OCI-LY3 (cell line): ENCODE data around the gene PEMT.

Experiments used
- H2AFZ ChIP-seq: fragments of 200-600, 300-600 bp; shearing (Covaris generic); 2 replicates; pipeline ENCODE4 v1.6.0; 2014; ENCODE audit warnings: antibody characterized with exemption, low read depth, low read length
- H3K27ac ChIP-seq: fragments of 200-600, 300-600 bp; sonication (generic); 2 replicates; pipeline ENCODE4 v1.5.1; 2014; ENCODE audit warnings: mild to moderate bottlenecking, low read length, moderate library complexity, mixed read lengths
- H3K27me3 ChIP-seq: fragments of 200-600, 300-600 bp; sonication (generic); 2 replicates; pipeline ENCODE4 v1.6.1; 2014; ENCODE audit warnings: low read depth, low read length, mixed read lengths
- H3K36me3 ChIP-seq: fragments of 200-600, 300-600 bp; sonication (generic); replicated peaks from 2 replicates; pipeline ENCODE3; 2014; ENCODE audit warnings: low read depth, low read length, mixed read lengths
- H3K4me1 ChIP-seq: fragments of 300-600, 200-600 bp; sonication (generic); 2 replicates; pipeline ENCODE4 v1.6.1; 2014; ENCODE audit warnings: low read length, mixed read lengths
- H3K4me2 ChIP-seq: fragments of 200-600, 300-600 bp; sonication (generic); 2 replicates; pipeline ENCODE4 v1.6.1; 2014; ENCODE audit warnings: low read length, mixed read lengths
- H3K4me3 ChIP-seq: fragments of 300-600, 200-600 bp; sonication (generic); 2 replicates; pipeline ENCODE4 v1.5.1; 2014; ENCODE audit warnings: antibody characterized with exemption, mild to moderate bottlenecking, low read length, moderate library complexity
- H3K79me2 ChIP-seq: fragments of 300-600, 200-600 bp; shearing (Covaris generic); 2 replicates; pipeline ENCODE4 v1.6.1; 2014; ENCODE audit warnings: mild to moderate bottlenecking, low read length, mixed read lengths
- H3K9ac ChIP-seq: fragments of 300-600, 200-600 bp; shearing (Covaris generic); 2 replicates; pipeline ENCODE4 v1.6.0; 2014; ENCODE audit warnings: mild to moderate bottlenecking, low read length, moderate library complexity
- H3K9me3 ChIP-seq: fragments of 200-600, 300-600 bp; shearing (Covaris generic); 2 replicates; pipeline ENCODE4 v1.6.1; 2014; ENCODE audit warnings: low read length, mixed read lengths; ENCODE audit not compliant: insufficient read depth
- H4K20me1 ChIP-seq: fragments of 200-600, 300-600 bp; sonication (generic); 2 replicates; pipeline ENCODE4 v1.6.1; 2016; ENCODE audit warnings: low read length, mixed read lengths; ENCODE audit not compliant: insufficient read depth
- EZH2phosphoT487 ChIP-seq: fragments of 200-600 bp; shearing (Covaris generic); IDR thresholded peaks from 2 replicates; pipeline ENCODE4 v1.6.1; 2018; ENCODE audit warnings: antibody characterized with exemption, mixed run types, low read depth
- TF ChIP-seq, protein P1 (sequence below): fragments of 200-600, 300-600 bp; sonication (generic); IDR thresholded peaks from 2 replicates; pipeline ENCODE4 v1.5.1; 2014; ENCODE audit warnings: antibody characterized with exemption, low read length, low read depth

The PEMT gene

DNA sequence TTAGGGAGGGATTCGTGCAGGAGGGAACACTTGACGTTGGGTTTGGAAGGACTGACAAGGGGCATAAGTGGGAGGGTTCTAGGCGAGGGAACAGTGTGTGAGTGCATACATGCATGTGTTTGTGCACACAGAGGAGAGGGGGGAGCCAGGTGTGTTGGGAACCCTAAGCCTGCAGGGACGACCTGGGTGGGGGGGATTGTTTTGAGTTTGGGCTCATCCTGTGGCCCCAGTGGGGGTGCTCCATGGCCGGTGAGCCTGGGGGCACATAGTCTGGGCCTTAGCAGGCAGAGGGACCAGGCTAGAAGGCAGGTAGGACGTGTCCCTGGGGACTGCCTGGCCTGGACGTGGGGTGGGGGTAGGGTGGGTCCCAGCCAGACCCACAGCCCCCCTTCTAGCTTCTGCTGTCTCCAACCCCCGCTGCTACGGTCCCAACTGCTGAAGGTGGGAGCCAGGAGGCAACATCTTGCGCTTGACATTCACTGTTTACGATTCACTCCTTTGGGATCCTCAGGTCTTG is 83.4 kb downstream of the PEMT start:
- H3K27ac ChIP-seq, result no peak overlapping the region
- no peak overlapping the region for H3K4me2 ChIP-seq
- H3K9ac ChIP-seq, result no peak overlapping the region
- no peaks in the 10 kb centered on the region for H3K27me3 ChIP-seq
- H3K79me2 ChIP-seq, result no peaks in the 10 kb centered on the region
- no peaks in the 10 kb centered on the region for H3K36me3 ChIP-seq
- no peak overlapping the region for H3K4me3 ChIP-seq
- no peaks in the 10 kb centered on the region for H3K9me3 ChIP-seq
- H2AFZ ChIP-seq, result no peak overlapping the region
- H3K4me1 ChIP-seq, result no peaks in the 10 kb centered on the region
- H4K20me1 ChIP-seq, result no peaks in the 10 kb centered on the region
- TF ChIP-seq, protein P1, sequence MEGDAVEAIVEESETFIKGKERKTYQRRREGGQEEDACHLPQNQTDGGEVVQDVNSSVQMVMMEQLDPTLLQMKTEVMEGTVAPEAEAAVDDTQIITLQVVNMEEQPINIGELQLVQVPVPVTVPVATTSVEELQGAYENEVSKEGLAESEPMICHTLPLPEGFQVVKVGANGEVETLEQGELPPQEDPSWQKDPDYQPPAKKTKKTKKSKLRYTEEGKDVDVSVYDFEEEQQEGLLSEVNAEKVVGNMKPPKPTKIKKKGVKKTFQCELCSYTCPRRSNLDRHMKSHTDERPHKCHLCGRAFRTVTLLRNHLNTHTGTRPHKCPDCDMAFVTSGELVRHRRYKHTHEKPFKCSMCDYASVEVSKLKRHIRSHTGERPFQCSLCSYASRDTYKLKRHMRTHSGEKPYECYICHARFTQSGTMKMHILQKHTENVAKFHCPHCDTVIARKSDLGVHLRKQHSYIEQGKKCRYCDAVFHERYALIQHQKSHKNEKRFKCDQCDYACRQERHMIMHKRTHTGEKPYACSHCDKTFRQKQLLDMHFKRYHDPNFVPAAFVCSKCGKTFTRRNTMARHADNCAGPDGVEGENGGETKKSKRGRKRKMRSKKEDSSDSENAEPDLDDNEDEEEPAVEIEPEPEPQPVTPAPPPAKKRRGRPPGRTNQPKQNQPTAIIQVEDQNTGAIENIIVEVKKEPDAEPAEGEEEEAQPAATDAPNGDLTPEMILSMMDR, result no peak
- no peak for TF ChIP-seq EZH2phosphoT487

DNA sequence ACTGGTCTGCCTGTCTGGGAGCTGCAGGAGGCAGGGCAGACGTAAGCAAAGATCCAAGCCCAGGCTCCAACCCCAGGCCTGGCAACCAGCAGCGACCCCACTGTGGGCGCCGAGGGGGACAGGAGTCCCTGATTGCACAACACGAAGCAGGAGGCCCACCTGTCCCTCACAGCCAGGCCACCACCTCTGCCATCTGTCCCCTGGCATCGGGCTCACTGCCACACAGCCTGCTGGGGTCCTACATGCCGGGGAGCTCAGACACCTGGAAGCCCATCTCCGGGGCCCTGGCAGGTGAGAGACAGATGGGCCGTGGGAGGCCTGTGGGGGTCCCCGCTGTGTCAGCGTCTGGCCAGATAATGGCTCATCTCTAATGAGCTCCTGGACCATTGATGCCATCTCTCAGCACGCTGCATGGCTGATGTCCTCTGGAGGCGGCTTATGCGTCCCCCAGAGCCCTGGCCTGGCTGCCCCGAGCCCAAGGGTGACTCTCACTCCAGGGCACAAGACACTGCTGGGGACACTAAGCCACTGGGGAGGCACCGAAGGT is 84.0 kb downstream of the PEMT start:
- no peak overlapping the region for H2AFZ ChIP-seq
- H3K4me1 ChIP-seq, result no peaks in the 10 kb centered on the region
- no peak overlapping the region for H3K4me2 ChIP-seq
- no peaks in the 10 kb centered on the region for H3K9me3 ChIP-seq
- no peak overlapping the region for H3K4me3 ChIP-seq
- H3K9ac ChIP-seq, result no peak overlapping the region
- H3K36me3 ChIP-seq, result no peaks in the 10 kb centered on the region
- H3K27me3 ChIP-seq, result no peaks in the 10 kb centered on the region
- no peak overlapping the region for H3K27ac ChIP-seq
- H4K20me1 ChIP-seq, result no peaks in the 10 kb centered on the region
- H3K79me2 ChIP-seq, result no peaks in the 10 kb centered on the region
- TF ChIP-seq, protein P1, result no peak
- no peak for TF ChIP-seq EZH2phosphoT487

DNA sequence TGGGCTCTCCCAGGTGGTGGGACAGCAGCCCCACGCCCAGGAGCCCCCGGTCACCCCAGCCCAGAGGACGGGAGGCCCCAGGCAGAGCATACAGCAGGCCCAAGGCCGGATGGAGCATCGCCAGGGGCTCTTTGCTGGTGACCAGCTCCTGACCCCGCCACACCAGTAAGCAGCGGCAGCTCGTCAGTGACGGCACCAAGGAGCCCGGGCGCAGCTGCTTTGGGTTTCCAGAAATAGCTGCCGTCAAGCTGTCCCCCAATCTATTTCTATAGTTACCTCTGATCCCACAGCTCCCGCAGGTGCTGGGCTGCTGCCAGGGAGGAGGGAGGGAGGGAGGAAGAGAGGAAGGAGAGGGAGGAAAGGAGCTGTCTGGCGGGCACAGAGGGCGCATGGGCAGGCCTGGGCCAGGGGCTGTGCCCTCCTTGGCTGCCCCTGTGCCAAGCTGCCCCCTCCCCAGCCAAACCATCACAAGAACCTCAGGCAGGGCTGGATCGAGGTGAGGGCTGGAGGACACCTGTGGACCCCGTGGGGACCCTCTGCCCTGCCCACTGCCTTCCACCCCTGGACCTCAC is 84.5 kb downstream of the PEMT start:
- no peaks in the 10 kb centered on the region for H3K9me3 ChIP-seq
- no peaks in the 10 kb centered on the region for H3K4me1 ChIP-seq
- H3K4me2 ChIP-seq, result no peak overlapping the region
- TF ChIP-seq EZH2phosphoT487, result no peak
- TF ChIP-seq, protein P1, result no peak
- no peak overlapping the region for H3K9ac ChIP-seq
- no peak overlapping the region for H2AFZ ChIP-seq
- H4K20me1 ChIP-seq, result no peaks in the 10 kb centered on the region
- no peak overlapping the region for H3K4me3 ChIP-seq
- no peak overlapping the region for H3K27ac ChIP-seq
- no peaks in the 10 kb centered on the region for H3K27me3 ChIP-seq
- H3K79me2 ChIP-seq, result no peaks in the 10 kb centered on the region
- no peaks in the 10 kb centered on the region for H3K36me3 ChIP-seq

DNA sequence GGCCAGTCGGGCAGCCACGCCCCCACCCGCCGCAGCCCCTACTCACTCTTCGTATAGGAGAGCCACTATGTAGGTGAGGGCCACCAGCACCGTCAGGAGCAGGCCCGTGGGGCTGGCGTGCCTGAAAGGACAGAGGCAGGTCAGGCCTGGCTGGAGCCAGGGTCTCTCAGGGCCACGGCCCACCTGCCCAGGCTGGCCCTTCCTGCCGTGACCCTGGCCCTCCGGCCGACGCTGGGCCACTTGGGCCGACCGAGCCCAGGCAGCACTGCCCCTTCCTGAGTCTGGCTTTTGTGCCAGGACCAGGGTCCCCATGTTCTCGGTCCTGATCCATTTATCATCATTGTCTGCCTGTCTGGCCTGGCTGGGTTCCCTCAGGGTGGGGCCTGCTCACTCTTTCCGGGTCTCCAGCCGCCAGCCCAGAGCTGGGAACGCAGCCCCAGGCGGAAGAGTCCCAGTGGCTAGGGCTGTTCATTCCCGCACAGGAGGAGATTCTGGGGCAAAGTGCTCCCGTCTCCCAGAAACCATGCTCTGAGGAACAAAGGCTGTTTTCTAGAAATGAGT is 85.2 kb downstream of the PEMT start:
- Histone ChIP-seq H3K36me3 (no peaks in the 10 kb centered on the region), H3K4me2 (no peak overlapping the region), H3K4me1 (no peaks in the 10 kb centered on the region), H3K27me3 (no peaks in the 10 kb centered on the region), H2AFZ (no peak overlapping the region), H3K27ac (no peak overlapping the region), H3K79me2 (no peaks in the 10 kb centered on the region), H3K9ac (no peak overlapping the region), H4K20me1 (no peaks in the 10 kb centered on the region), H3K9me3 (no peaks in the 10 kb centered on the region), H3K4me3 (no peak overlapping the region)
- TF ChIP-seq, protein P1, result no peak
- no peak for TF ChIP-seq EZH2phosphoT487
